ENCODE measurements around the gene C1orf159.
A peak's percentile ranks its signal among the peaks of the same experiment; 100 is the strongest.

The C1orf159 gene

DNA sequence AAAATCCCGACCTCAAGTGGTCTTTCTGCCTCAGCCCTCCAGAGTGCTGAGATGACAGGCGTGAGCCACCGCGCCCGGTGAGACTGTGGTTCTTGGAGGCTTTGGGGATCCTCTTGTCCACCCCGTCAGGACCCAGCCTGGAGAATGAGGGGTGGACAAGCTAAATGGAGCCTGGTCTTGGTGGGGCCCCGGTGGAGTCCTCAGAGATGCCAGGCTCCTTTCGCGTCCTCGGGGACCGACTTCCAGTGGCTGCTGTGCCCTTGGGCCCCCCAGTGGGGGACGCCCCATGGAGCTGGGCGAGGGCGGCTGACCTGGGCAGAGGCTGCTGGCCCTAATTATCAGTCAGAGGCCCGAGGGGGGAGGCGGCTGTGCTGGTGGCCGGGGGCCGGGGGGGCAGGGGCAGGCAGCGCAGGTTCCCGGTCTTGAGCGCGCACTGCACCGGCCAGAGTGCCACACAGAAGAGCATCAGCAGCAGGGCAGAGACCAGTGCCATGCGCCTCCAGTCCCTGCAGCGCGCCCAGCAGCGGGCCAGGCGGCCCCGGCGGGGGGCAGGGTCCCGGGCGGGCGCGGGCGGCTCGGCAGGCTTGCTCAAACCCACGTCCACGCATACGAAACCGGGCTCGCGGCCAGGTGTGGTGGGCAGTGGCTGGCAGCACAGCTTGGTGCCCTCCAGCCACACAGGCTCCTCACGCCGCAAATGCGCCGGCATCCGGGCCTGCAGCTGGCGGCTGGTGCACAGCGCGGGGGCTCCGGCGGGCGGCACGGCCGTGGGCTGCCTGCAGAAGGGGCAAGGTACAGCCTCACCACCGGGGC is 44.2 kb downstream of the C1orf159 start:
- no peak overlapping the region for H3K18ac ChIP-seq (ENCODE audit: low read length)

DNA sequence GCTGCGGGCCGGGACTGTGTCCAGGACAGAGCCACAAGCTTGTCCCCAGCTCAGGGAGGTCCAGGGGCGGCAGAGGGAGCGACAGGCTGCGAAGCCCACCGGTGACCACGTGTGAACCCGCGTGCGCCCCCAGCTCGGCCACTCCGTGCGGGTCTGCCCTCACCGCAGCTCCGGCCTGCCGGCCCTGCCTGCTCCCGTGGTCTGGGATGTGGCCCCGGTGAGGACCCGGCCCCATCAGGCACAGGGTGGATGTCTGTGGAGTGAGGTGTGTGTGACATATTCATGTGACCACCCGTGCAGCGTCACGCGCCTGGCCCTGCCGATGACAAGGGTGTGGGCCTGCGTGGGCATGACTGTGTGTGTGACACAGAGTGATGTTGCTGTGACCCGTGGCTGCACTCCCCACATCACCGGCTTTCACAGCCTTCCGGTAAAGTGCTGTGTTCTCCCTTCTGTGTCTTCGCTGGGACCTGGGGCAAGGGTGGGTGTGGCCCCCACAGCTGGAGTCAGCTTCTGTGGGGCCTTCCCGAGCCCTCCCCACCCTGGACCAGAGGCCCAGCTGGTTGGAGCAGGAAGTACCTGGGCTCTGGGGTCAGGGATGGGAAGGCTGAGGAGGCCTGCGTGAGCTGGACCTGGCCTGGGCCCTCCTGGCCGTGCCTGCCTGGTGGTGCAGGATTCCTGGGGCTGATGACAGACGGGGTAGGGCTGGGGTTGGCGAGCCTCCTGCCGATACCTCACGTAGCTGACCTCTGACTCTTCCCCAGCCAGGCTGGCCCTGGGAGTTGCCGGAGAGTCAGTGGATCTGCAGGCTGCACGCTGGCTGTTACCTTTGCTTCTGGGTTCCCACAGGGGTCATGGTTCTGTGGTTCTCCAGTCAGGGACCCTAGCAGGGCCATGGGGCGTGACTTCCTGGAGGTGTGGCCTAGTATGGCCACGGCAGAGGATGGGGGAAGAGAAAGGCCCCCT is 45.9 kb downstream of the C1orf159 start:
- no peak overlapping the region for H3K56ac ChIP-seq (ENCODE audit: low read length)
- no peak overlapping the region for H4K8ac ChIP-seq (ENCODE audit: low read depth, low read length)
- no peak overlapping the region for H3K4me2 ChIP-seq (ENCODE audit: low read length)
- WGBS (ENCODE audit: extremely low coverage, insufficient coverage, low lambda C conversion rate) = no CpG with 5 or more reads among the region's 40 CpGs
- no peak overlapping the region for H4K5ac ChIP-seq (ENCODE audit: low read length)
- no peak overlapping the region for H3K18ac ChIP-seq (ENCODE audit: low read length)
- H3K9ac ChIP-seq (ENCODE audit: low read length) = no peak overlapping the region
- no peaks in the 10 kb centered on the region for H3K79me1 ChIP-seq (ENCODE audit: low read length)
- no peak overlapping the region for H2AK5ac ChIP-seq (ENCODE audit: low read length)
- H3K36me3 ChIP-seq (ENCODE audit: control insufficient read depth, insufficient read depth, low read length) = no peaks in the 10 kb centered on the region
- no peaks in the 10 kb centered on the region for H3K4me1 ChIP-seq (ENCODE audit: control insufficient read depth, low read depth, low read length)
- H3K4ac ChIP-seq (ENCODE audit: low read depth, low read length) = no peak overlapping the region
- no peak overlapping the region for H2BK120ac ChIP-seq (ENCODE audit: low read depth, low read length)
- no peak overlapping the region for H3K23ac ChIP-seq (ENCODE audit: low read length)
- no peaks in the 10 kb centered on the region for H3K27me3 ChIP-seq (ENCODE audit: insufficient read depth, low read length, poor library complexity)
- no peak overlapping the region for H3K27ac ChIP-seq (ENCODE audit: low read depth, low read length)
- no peak overlapping the region for H3K4me3 ChIP-seq (ENCODE audit: low read length)
- no peak overlapping the region for H2BK5ac ChIP-seq (ENCODE audit: low read length)
- H3K79me2 ChIP-seq (ENCODE audit: control insufficient read depth, insufficient read depth, low read length) = no peaks in the 10 kb centered on the region
- peak; percentile 27 for DNase-seq
- H2BK15ac ChIP-seq (replicated peaks; ENCODE audit: low read depth) = no peak overlapping the region

More for the DNA sequence above, 44.2 kb downstream of the C1orf159 start:
- H3K79me1 ChIP-seq (ENCODE audit: low read length) = no peaks in the 10 kb centered on the region
- H4K5ac ChIP-seq (ENCODE audit: low read length) = no peak overlapping the region
- no peak overlapping the region for H4K8ac ChIP-seq (ENCODE audit: low read depth, low read length)
- H3K4me1 ChIP-seq (ENCODE audit: control insufficient read depth, low read depth, low read length) = no peaks in the 10 kb centered on the region
- DNase-seq = no peak
- no CpG with 5 or more reads among the region's 56 CpGs for WGBS (ENCODE audit: extremely low coverage, insufficient coverage, low lambda C conversion rate)
- H2BK15ac ChIP-seq (replicated peaks; ENCODE audit: low read depth) = no peak overlapping the region
- no peak overlapping the region for H3K27ac ChIP-seq (ENCODE audit: low read depth, low read length)
- no peak overlapping the region for H3K9ac ChIP-seq (ENCODE audit: low read length)
- no peak overlapping the region for H2BK120ac ChIP-seq (ENCODE audit: low read depth, low read length)
- no peak overlapping the region for H2AK5ac ChIP-seq (ENCODE audit: low read length)
- H3K36me3 ChIP-seq (ENCODE audit: control insufficient read depth, insufficient read depth, low read length) = no peaks in the 10 kb centered on the region
- no peak overlapping the region for H3K56ac ChIP-seq (ENCODE audit: low read length)
- H3K4ac ChIP-seq (ENCODE audit: low read depth, low read length) = no peak overlapping the region
- no peaks in the 10 kb centered on the region for H3K27me3 ChIP-seq (ENCODE audit: insufficient read depth, low read length, poor library complexity)
- H3K79me2 ChIP-seq (ENCODE audit: control insufficient read depth, insufficient read depth, low read length) = no peaks in the 10 kb centered on the region
- no peak overlapping the region for H2BK5ac ChIP-seq (ENCODE audit: low read length)
- no peak overlapping the region for H3K4me3 ChIP-seq (ENCODE audit: low read length)
- H3K4me2 ChIP-seq (ENCODE audit: low read length) = no peak overlapping the region
- no peak overlapping the region for H3K23ac ChIP-seq (ENCODE audit: low read length)

DNA sequence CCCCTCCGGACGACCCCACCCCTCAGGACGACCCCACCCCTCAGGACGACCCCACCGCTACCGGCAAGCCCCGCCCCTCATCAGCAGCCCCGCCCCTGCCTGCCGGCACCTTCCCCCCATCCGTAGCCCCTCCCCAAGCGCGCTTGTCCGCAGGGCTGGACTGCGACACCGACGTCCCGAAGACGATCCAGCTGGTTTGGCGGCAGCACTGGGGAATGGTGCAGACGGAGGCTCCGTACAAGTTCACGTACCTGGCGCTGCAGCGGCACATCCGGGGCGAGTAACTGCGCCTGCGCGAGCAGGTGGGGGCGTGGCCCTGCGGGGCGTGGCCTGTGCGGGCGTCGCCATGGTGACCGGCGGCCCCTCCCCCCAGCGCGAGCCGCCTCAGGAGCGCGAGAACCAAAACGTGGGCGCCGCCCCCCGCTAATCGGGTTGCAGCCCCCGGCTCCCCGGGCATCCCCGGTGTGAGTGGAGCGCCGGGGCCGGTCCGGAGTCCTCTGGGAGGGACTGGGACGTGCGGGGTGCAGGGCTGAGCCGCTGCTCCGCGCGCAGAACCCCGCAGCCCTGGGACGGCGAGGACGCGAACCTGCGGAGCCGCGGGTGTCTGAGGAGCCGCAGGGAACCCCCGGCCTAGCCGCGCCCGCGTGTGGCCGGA is 46.7 kb downstream of the C1orf159 start:
- WGBS (ENCODE audit: extremely low coverage, insufficient coverage, low lambda C conversion rate) = no CpG with 5 or more reads among the region's 75 CpGs
- H3K27me3 ChIP-seq (ENCODE audit: insufficient read depth, low read length, poor library complexity) = no peaks in the 10 kb centered on the region

DNA sequence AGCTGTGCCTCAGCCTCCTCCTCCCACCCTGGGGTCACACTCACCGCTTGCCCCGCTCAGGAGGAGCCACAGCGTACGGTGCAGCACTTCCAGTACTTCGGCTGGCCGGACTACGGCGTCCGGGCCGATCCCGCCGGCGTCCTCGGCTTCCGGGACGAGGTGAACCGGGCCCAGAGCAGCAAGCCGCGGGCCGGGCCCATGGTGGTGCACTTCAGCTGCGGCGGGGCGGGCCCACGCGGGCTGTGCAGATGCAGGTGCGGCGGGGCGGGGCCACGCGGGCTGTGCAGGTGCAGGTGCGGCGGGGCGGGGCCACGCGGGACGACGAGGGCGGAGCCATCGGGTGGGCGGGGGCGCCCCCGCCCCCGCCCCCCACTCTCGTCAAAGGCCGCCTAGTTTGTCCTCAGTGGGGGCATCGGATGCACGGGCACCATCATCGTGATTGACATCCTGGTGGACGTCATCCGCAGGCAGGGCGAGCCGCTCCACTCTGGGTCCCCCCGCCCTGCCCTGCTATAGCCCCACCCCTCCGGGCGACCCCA is 47.3 kb downstream of the C1orf159 start:
- Histone ChIP-seq H3K27me3 (ENCODE audit: insufficient read depth, low read length, poor library complexity) (no peaks in the 10 kb centered on the region), H3K4ac (ENCODE audit: low read depth, low read length) (no peak overlapping the region), H3K79me1 (ENCODE audit: low read length) (no peaks in the 10 kb centered on the region), H3K18ac (ENCODE audit: low read length) (no peak overlapping the region), H3K56ac (ENCODE audit: low read length) (no peak overlapping the region), H4K8ac (ENCODE audit: low read depth, low read length) (no peak overlapping the region), H2BK15ac (replicated peaks; ENCODE audit: low read depth) (no peak overlapping the region), H3K79me2 (ENCODE audit: control insufficient read depth, insufficient read depth, low read length) (no peaks in the 10 kb centered on the region), H3K4me1 (ENCODE audit: control insufficient read depth, low read depth, low read length) (no peaks in the 10 kb centered on the region), H2BK120ac (ENCODE audit: low read depth, low read length) (no peak overlapping the region), H3K9ac (ENCODE audit: low read length) (no peak overlapping the region), H2BK5ac (ENCODE audit: low read length) (no peak overlapping the region), H3K4me3 (ENCODE audit: low read length) (no peak overlapping the region), H3K27ac (ENCODE audit: low read depth, low read length) (no peak overlapping the region), H3K4me2 (ENCODE audit: low read length) (no peak overlapping the region), H4K5ac (ENCODE audit: low read length) (no peak overlapping the region), H2AK5ac (ENCODE audit: low read length) (no peak overlapping the region), H3K23ac (ENCODE audit: low read length) (no peak overlapping the region), H3K36me3 (ENCODE audit: control insufficient read depth, insufficient read depth, low read length) (no peaks in the 10 kb centered on the region)
- whole genome bisulfite sequencing (ENCODE audit: extremely low coverage, insufficient coverage, low lambda C conversion rate) = no CpG with 5 or more reads among the region's 55 CpGs
- no peak for DNase-seq

More for the DNA sequence above, 46.7 kb downstream of the C1orf159 start:
- no peak overlapping the region for H4K5ac ChIP-seq (ENCODE audit: low read length)
- peak overlapping the region; percentile 77 for H3K9ac ChIP-seq (ENCODE audit: low read length)
- H3K79me1 ChIP-seq (ENCODE audit: low read length) = no peaks in the 10 kb centered on the region
- no peak overlapping the region for H3K18ac ChIP-seq (ENCODE audit: low read length)
- no peak overlapping the region for H2BK15ac ChIP-seq (replicated peaks; ENCODE audit: low read depth)
- peak overlapping the region; percentile 85 for H3K23ac ChIP-seq (ENCODE audit: low read length)
- peak overlapping the region; percentile 96 for H3K56ac ChIP-seq (ENCODE audit: low read length)
- no peak overlapping the region for H2BK120ac ChIP-seq (ENCODE audit: low read depth, low read length)
- no peaks in the 10 kb centered on the region for H3K36me3 ChIP-seq (ENCODE audit: control insufficient read depth, insufficient read depth, low read length)
- H3K79me2 ChIP-seq (ENCODE audit: control insufficient read depth, insufficient read depth, low read length) = no peaks in the 10 kb centered on the region
- H3K27ac ChIP-seq (ENCODE audit: low read depth, low read length) = no peak overlapping the region
- H2BK5ac ChIP-seq (ENCODE audit: low read length) = no peak overlapping the region
- H3K4me2 ChIP-seq (ENCODE audit: low read length) = peak overlapping the region; percentile 97
- no peak overlapping the region for H3K4ac ChIP-seq (ENCODE audit: low read depth, low read length)
- peak; percentile 88 for DNase-seq
- H4K8ac ChIP-seq (ENCODE audit: low read depth, low read length) = no peak overlapping the region
- no peaks in the 10 kb centered on the region for H3K4me1 ChIP-seq (ENCODE audit: control insufficient read depth, low read depth, low read length)
- peak overlapping the region; percentile 83 for H3K4me3 ChIP-seq (ENCODE audit: low read length)
- no peak overlapping the region for H2AK5ac ChIP-seq (ENCODE audit: low read length)

DNA sequence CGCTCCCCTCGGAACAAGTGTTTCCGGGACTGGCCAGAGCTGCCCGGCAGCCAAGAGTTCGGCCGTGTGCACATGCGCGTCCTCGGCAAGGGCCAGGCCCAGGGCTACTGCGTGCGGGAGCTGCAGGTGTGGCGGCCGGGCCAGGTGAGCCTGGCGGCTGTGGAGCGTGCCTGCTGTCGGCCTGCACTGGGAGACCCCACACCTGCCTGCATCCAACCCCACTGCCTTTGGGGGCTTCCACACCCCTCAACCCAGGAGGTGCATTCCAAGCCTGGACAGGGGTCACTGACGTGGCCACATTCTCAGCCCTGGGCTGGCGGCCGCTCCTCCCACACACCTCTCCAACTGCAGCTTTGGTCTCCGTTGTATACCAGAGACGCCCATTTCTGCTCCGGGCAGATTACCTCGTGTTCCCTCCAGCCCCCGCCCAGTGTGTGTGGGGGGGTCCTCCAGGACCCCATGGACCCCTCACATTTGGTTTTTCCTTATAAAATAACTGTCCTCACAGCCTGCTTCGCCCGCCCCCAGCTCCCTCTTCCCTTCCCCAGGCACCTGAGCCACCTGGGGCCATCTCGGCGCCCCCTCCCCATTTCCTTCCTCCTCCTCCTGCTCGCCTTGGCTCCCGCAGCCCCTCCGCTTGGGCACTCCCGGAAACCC is 47.9 kb downstream of the C1orf159 start:
- no peak overlapping the region for H2BK120ac ChIP-seq (ENCODE audit: low read depth, low read length)
- H3K56ac ChIP-seq (ENCODE audit: low read length) = no peak overlapping the region
- no peak overlapping the region for H3K4me2 ChIP-seq (ENCODE audit: low read length)
- H2AK5ac ChIP-seq (ENCODE audit: low read length) = no peak overlapping the region
- no peaks in the 10 kb centered on the region for H3K27me3 ChIP-seq (ENCODE audit: insufficient read depth, low read length, poor library complexity)
- no peak overlapping the region for H3K23ac ChIP-seq (ENCODE audit: low read length)
- no peak overlapping the region for H4K5ac ChIP-seq (ENCODE audit: low read length)
- H3K36me3 ChIP-seq (ENCODE audit: control insufficient read depth, insufficient read depth, low read length) = no peaks in the 10 kb centered on the region
- no peak overlapping the region for H4K8ac ChIP-seq (ENCODE audit: low read depth, low read length)
- H2BK5ac ChIP-seq (ENCODE audit: low read length) = no peak overlapping the region
- H3K18ac ChIP-seq (ENCODE audit: low read length) = no peak overlapping the region
- H3K9ac ChIP-seq (ENCODE audit: low read length) = no peak overlapping the region
- DNase-seq = no peak
- H3K27ac ChIP-seq (ENCODE audit: low read depth, low read length) = no peak overlapping the region
- H3K4ac ChIP-seq (ENCODE audit: low read depth, low read length) = no peak overlapping the region
- no peak overlapping the region for H2BK15ac ChIP-seq (replicated peaks; ENCODE audit: low read depth)
- no peaks in the 10 kb centered on the region for H3K79me1 ChIP-seq (ENCODE audit: low read length)
- H3K79me2 ChIP-seq (ENCODE audit: control insufficient read depth, insufficient read depth, low read length) = no peaks in the 10 kb centered on the region
- no CpG with 5 or more reads among the region's 32 CpGs for WGBS (ENCODE audit: extremely low coverage, insufficient coverage, low lambda C conversion rate)
- no peaks in the 10 kb centered on the region for H3K4me1 ChIP-seq (ENCODE audit: control insufficient read depth, low read depth, low read length)
- H3K4me3 ChIP-seq (ENCODE audit: low read length) = no peak overlapping the region
